KBM-7 (cell line): ENCODE data around the gene VPS72.
A peak's percentile ranks its signal among the peaks of the same experiment; 100 is the strongest.
"Not testable (repeated sequence)": the region's sequence is repeated elsewhere in the genome, so short reads cannot be mapped to it uniquely, and the experiment has no call there.

ENCODE experiments used
- DNase-seq: peaks from one replicate; pipeline ENCODE4 v3.0.0-alpha.2; 2015
- in situ Hi-C: fragments of 300-500 bp; cut with MboI; formaldehyde crosslinking; loops from 2 replicates; pipeline ENCODE4 v1.14.3; 2020; ENCODE audit warnings: low sequenced_read_pairs, low pct_unique_long_range_greater_than_20kb, mixed read lengths

VPS72 gene

DNA sequence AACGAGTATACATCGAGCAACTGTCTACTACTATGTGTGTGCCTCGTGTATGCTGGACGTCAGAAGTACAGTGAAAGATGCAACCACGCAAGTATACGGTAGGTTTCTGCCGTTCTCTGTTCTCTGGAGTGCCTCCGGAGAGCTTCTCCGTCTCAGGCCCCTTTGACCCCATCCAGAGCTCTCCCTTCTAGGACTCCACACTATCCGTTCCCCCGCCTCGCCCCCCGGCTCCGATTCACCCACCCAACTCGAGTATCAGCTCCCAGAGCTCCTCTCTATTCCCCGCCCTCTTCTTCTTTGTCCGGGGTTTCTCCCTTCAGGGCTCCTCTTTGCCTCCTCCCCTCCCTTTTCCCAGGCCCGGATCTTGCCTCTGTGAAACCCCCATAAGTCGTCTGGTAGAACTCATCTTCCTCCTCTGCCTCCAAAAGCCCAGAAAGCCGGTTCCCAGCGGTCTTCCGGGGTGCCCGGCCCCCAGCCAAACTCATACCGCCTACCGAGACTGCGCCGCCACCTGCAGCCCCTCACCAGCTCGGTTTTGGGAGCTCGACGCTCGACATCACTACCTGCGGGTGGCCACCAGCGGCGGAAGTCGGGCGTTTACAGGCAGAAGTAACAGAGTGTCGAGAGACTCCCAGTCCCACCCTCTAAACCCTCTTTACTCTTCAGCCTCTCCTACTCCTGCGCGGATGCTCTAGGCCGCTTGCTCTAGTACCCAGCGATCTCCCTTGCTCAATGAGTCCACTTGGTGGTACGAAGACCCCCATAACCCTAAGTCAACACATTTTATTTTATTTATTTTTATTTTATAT is at the start of gene VPS72:
TSS of gene VPS72 (minus strand) at position 561 of the 809 bp plus-strand sequence. CDS start at position 485, 76 bp downstream.
- peak; percentile 92 for DNase-seq
- in situ Hi-C loops = no loop called here

GRCh38 chr1:151238467-151238739 is 48.4 kb upstream of the VPS72 start:
- no peak for DNase-seq
- in situ Hi-C loops = no loop called here

GRCh38 chr1:151237678-151238466 is 47.9 kb upstream of the VPS72 start:
- DNase-seq = no peak
- in situ Hi-C loops = no loop called here

DNA sequence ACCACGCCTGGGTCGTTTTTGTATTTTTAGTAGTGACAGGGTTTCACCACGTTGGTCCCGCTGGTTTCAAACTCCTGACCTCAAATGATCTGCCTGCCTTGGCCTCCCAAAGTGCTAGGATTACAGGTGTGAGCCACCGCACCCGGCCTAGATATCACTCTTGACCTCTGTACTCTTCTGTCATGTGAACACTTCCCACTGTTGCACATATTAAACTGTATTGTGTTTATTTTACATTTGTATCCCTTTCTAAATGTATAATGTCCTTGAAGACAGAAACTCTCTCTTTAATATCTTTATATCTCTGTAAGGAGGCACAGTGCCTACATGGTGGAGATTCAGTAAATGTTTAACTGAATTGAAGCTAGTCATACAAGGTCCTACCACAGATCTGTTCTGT is 45.2 kb upstream of the VPS72 start:
- no peak for DNase-seq
- in situ Hi-C loops = no loop called here

- DNase-seq = no peak
- in situ Hi-C loops = no loop called here
Observed at GRCh38 chr1:151222130-151222529, 32.1 kb upstream of the VPS72 start.

- in situ Hi-C loops = no loop called here
Observed at GRCh38 chr1:151221616-151222015, 31.6 kb upstream of the VPS72 start.

GRCh38 chr1:151213560-151213959 is 23.6 kb upstream of the VPS72 start:
- DNase-seq = no peak
- in situ Hi-C loops = no loop called here

More at GRCh38 chr1:151221616-151222015, 31.6 kb upstream of the VPS72 start:
- DNase-seq = no peak

DNA sequence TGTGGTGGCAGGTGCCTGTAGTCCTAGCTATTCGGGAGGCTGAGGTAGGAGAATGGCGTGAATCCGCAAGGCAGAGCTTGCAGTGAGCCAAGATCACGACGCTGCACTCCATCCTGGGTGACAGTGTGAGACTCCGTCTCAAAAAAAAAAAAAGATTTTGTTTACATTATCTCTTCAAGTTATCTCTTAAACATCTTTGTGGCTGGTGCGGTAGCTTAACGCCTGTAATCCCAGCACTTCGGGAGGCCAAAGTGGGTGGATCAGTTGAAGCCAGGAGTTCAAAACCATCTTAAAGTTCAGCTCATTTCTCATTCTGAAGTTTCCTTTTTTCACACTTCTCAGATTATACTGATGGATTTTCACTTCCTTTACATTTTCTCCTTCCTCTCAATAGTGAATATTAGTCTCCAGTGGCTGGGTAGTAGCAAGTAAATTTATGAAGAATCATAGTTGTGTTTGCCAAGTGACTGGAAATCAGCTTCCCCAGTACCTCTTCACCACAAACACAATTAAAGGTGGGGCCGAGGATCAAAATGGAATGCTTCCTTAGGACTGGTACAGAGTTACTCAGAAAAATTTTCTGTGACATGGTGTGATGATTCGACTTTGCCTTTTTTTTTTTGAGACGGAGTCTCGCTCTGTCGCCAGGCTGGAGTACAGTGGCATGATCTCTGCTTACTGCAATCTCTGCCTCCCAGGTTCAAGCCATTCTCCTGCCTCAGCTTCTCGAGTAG is 22.1 kb upstream of the VPS72 start:
- in situ Hi-C loops = no loop called here
- no peak for DNase-seq

DNA sequence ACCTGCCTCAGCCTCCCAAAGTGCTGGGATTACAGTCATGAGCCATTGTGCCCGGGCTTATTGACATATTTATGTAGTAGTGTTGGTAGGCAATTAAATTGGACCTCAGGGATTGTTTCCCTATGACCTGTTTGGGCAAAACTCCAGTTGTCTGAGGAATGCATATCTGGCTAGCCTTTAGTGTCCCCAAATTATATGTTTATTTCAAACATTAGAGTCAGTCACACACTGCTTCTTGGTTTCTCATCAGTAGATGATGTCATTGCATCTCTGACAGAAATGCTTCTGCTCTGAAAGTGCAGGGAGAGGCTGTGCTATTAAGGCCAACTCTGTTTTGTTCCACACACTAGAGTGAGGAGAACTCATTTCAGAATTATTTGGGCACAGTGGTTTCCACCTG is 20.8 kb upstream of the VPS72 start:
- no peak for DNase-seq
- in situ Hi-C loops = no loop called here

DNA sequence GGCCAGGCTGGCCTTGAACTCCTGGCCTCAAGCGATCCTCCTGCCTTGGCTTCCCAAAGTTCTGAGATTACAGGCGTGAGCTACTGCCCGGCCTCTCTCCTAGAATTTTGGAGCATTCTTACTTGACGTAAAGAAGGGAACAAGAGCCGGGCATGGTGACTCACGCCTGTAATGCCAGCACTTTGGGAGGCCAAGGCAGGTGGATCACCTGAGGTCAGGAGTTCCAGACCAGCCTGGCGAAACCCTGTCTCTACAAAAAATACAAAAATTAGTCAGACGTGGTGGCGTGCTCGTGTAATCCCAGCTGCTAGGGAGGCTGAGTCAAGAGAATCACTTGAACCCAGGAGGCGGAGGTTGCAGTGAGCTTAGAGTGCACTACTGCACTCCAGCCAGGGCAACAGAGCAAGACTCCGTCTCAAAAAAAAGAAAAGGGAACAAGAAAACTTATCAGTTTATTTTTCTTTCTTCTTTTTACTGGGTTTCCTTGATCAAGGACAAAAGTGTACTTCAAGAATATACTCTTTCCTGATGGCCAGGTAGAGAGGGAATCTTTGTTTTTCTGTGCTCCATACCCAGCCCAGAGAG is 15.5 kb upstream of the VPS72 start:
- in situ Hi-C loops, DNase-seq: not testable (repeated sequence)

DNA sequence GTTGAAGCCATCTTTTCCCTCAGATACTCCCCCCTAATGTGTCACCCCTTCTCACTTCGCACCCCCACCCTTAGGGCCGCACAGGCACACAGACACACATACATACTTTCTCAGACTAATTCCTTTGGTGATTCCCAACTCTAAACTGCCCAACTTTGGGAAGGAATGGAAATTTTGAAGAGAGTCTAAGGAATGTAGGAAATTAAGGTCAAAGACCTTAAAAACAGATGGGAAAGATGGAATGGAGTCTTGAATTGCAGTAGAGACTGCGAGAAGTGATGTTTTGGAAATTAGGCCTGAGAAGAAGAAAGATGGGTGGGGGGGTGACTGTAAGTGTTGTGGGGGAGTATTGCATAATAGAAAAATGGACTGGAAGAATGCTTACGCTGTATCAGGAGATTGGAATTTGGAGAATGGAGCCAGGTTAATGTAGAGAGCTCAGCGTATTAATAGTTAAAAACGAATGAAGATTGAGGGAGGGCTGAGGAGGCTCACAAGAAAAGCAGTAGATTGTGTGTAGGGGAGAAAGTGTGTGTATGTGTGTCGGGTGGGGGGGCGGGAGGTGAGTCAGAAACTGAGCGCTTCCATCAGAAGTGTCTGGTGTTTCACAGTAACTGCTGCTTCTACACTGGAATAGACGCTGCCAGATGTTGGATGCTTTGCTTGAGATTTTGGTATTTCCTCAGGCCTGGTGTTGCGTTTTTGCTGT is 10.0 kb upstream of the VPS72 start:
- peak; percentile 21 for DNase-seq
- in situ Hi-C loops = no loop called here

DNA sequence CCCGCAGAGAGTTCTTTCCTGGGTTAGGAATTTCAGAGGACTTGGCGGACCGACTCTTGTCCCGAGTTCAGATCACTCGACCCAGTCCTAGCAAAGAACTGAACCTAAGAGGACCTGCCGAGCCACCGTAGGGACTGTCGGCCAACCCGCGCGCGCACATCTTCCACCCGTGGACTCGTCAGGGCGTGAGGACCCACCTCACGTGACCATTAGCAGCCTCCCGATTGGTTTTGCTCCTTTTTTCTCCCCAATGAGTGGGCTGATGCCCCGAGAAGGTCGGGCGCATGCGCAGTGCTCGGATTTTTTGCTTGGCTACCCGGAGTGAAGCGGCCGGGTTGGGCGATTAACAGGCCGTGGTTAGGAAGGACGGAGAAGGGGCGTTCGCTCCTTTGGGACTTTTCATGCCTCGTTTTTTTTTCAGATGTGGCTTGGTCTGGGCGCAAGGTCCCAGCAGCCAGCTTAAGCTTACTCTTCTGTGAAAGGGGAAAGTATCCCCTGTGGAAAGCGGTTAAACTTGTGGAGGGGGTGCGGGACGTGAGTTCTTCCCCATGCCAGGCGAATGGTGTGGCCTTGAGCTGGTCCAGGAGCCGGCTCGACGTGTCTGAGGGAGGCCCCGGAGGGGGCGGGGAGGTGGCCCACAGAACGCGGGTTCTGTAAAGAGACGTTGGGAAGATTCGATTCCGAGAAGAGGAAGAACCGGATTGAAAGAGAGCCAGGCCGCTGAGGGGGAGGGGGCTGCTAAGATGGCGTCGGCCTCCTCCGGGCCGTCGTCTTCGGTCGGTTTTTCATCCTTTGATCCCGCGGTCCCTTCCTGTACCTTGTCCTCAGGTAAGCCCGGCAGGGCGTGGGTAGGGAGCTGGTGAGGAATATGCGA is 8.5 kb upstream of the VPS72 start, which contains the start of gene PIP5K1A:
TSS of gene PIP5K1A (plus strand) at position 299 of the 874 bp plus-strand sequence. CDS start at position 744, 445 bp downstream.
- in situ Hi-C loops = no loop called here
- DNase-seq = peak; percentile 97

DNA sequence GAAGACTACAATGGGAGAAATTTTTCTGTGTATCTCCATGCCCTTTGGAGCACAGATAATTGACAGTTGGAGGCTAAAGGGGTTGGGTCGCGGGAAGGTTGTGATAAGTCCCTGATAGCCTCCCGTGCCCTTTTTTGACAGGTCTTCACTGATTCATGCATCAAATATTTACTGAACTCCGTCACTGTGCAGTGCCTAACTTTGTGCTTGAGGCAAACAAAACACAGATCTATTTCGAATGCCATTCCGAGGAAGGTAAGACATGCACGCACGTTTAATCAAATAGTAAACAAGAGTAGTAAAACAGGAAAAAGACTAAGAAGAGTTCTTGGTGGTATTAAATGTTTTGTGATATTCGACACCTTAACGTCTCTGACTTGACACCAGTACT is 7.9 kb upstream of the VPS72 start:
- in situ Hi-C loops = no loop called here

GRCh38 chr1:151196292-151196800 is 6.3 kb upstream of the VPS72 start:
- peak; percentile 89 for DNase-seq
- in situ Hi-C loops = no loop called here

More for the DNA sequence above, 7.9 kb upstream of the VPS72 start:
- DNase-seq = no peak

- in situ Hi-C loops, DNase-seq: not testable (repeated sequence)
Observed at GRCh38 chr1:151194894-151195594, 5.0 kb upstream of the VPS72 start.

DNA sequence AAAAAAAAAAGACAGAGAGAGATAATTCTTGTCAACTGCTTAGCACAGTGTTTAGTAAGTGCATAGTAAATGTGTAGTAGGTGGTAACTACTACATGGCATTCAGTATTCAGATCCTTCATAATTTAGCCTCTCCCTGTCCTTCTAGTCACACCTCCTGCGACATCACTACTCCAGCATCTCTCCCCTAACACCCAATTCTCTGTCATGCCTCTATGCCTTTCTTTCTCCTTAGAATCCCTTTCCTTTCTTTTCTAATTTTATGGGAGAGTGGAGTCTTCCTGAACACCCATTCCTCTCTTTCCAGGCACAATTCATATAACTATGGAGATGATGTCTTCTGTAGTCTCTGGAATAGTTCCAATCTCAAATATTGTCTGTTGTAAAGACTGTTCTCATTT is 3.9 kb upstream of the VPS72 start:
- in situ Hi-C loops = no loop called here
- DNase-seq = no peak

DNA sequence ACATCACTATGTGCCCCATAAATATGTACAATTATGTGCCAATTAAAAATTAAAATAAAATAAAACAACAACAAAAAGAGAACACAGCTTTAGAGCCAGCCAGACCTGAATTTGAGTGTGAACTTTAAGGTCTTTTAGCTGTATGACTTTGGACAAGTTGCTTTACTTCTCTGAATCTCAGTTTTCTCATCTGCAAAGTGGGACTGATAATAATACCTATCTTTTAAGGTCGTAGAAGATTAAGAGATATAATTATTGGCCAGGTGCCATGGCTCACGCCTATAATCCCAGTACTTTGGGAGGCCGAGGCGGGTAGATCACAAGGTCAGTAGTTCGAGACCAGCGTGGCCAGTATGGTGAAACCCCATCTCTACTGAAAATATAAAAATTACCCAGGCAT is 3.3 kb upstream of the VPS72 start:
- in situ Hi-C loops = no loop called here

More for the DNA sequence above, 3.3 kb upstream of the VPS72 start:
- no peak for DNase-seq
